GM21737 (cell line): ENCODE data around the gene MAST2.
"Not testable (repeated sequence)": the region's sequence is repeated elsewhere in the genome, so short reads cannot be mapped to it uniquely, and the experiment has no call there.

ENCODE experiments used
- ATAC-seq: cut with Tn5 transposase; IDR thresholded peaks from one replicate; pipeline ENCODE4 v1.9.1; 2021; ENCODE audit warnings: mild to moderate bottlenecking, moderate library complexity; ENCODE audit not compliant: unreplicated experiment

Gene MAST2

DNA sequence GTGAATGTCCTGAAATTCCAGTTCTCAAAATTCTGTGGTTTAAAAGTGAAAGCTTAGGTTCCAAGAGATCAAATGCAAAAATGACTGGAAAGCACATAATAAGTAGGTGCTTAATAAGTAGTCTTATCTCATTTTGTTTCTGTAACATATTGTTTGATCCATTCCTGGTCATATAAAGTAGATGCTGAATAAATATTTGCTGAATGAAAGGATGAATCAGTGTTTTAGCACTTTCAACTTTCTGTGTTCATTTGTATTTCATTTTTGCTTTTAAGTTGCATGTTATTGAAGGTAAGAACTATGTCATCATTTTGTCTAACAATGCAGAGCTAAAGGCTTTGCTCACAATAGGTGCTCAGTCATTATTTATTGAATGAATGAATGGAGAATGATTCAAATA, 6.3 kb downstream of the MAST2 start:
- no peak for ATAC-seq

DNA sequence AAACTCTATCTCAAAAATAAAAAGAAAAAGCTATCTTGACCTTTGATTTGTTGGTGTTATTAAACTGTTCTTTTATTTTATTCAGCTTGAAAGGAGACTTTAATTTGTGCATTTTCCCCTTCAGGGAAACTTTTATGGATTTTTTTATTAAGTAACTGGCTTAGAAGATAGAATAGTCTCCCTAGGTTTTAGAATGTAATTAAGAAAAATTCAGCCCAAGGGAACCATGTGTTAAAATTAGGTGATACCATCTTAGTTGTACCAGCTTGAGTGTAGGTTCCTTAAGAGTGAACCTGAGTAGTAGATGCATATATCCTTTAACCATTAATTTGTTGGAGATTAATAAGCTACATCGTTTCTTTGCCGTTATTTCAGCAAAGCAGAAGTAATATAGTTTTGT, 11.4 kb downstream of the MAST2 start:
- ATAC-seq = no peak

DNA sequence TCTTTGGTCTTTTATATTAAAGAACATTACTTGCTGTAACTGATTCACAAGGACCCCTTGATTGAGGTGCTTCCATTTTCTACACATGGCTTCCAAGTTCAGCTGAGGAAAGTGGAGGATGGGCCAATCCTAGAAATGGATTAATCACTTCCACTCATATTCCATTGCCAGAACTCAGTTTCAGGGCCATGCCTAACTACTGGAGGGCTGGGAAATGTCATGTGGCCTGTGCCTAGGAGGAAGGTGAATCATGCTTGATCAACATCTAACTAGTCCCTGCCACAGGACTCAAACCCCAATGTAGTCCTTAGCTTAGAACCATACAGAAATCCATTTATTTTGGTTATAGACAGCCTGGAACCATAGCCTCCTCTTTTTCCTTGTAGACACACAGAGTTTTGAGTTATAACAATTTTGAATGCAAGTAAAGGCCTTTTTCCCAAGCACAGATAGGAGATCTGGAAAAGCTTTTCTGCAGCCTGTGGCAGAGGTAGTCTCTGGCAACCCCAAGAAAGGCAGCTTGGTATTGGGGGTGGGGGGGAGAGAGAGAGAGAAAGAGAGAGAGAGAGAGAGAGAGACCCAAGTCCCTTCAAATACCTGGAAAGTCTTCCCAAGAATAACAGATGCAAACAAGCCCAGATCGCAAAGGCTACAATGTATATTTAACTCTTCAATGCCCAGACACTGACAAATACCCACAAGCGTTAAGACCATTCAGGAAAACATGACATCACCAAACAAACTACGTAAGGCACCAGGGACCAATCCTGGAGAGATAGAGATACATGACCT, 12.5 kb downstream of the MAST2 start:
- no peak for ATAC-seq

DNA sequence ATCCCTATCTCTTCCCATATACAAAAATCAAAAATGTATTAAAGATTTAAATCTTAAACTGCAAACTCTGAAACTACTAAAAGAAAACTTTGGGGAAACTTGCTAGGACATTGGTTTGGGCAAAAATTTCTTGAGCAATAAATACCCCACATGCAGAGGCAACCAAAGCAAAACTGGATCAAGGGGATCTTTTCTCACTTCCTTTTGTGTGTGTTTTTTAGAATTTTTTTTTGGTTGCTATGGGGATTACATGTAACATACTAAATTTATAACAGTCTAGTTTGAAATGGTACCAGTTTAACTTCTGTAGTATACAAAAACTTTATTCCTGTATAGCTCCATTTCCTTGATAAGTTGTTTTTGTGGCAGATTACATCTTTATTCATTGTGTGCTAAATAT, 16.8 kb downstream of the MAST2 start:
- no peak for ATAC-seq

DNA sequence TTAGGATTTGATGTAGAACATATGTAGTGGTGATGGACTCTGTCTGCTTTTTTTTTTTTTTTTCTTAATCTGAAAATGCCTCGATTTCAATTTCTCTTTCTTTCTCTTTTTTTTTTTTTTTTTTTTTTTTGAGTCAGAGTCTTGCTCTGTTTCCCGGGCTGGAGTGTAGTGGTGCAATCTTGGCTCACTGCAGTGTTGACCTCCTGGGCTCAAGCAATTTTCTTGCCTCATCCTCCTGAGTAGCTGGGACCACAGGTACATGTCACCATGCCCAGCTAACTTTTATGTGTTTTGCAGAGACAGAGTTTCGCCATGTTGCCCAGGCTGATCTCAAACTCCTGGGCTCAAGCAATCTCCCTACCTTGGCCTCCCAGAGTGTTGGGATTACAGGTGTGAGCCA, 17.4 kb downstream of the MAST2 start:
- no peak for ATAC-seq

DNA sequence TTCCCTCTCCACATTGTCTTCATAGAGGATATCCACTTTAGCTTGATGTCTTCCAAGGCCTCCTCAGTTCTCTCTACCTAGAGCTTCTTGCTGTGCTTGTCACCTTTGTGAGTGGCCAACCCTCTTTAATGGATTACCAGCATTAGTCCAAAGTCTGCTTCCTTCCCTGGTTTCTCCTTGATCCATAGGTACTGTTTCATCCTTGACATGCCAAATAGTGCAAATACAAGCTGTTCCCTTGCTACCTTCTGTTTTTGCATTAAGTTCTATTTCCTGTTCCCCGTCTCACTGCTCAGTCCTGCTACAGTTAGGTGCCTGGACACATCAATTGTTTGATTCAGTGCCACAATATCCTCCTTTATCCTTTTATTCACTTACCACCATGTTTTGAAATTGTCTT, 19.2 kb downstream of the MAST2 start:
- no peak for ATAC-seq

DNA sequence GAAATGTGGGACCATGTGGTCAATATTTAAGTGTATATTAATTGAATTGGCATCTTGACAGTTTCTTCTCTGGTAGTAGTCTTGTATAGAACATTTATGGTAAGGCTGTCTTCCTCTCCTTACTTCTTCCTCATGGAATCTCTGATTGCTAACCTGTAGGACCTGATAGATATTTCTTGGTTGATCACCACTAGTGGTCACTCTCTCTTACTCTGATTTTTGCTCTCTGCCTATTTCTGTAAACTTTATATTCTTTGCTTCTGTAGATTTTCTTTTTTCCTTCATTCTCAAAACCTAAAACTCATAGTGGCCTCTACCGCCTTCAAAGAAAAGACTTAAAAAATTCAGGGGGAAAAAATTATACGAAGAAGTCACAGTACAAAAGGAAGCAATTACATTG, 21.2 kb downstream of the MAST2 start:
- ATAC-seq = no peak

DNA sequence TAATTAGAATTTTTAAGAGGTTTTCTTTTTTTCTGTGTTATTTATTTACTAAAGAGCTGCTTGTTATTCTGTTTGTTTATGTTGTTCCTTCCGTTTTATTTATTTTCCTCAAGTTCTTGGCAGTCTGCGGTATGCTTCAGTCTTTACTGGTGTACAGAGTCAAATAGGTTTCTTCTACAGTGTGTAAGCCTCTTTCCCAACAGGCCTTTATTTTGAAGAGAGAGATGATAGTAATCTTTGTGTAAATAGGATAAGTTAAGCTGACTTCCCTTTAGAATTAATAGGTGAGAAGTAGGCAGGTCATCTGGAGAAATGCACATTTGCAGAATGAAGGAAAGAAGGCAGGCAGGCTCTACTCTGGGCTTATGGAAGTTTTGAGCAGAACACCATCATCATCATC, 23.8 kb downstream of the MAST2 start:
- no peak for ATAC-seq

DNA sequence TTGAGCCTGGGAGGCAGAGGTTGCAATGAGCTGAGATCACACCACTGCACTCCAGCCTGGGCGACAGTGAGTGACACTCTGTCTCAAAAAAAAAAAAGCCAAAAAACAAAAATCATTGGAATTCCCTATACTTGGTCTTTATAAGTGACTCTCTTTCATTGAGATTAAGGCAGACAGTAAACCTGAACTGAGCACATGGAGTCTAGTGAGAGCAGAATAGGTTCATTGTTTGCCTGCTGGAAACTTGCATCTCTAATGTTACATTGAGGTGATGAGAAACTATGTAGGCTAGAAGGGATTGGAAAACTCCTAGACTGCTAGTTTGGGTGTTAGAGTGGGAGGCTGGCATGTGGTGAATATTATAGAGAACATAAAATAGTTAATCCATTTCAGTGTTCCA, 25.4 kb downstream of the MAST2 start:
- no peak for ATAC-seq

DNA sequence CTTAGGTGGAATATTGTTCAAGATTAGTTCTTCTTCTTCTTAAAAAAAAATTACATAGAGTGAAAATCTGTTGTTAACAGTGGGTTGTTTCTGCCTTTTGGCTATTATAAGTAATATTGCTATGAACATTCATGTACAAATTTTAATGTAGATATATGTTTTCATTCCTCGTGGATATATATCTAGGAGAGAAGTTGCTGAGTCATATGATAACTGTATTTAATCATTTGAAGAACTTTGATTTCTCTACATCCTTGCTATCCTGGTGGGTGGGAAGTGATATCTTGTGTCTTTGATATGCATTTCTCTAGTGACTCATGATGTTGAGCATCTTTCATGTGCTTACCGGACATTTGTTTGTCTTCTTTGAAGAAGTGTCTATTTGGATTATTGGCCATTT, 29.9 kb downstream of the MAST2 start:
- ATAC-seq = no peak

DNA sequence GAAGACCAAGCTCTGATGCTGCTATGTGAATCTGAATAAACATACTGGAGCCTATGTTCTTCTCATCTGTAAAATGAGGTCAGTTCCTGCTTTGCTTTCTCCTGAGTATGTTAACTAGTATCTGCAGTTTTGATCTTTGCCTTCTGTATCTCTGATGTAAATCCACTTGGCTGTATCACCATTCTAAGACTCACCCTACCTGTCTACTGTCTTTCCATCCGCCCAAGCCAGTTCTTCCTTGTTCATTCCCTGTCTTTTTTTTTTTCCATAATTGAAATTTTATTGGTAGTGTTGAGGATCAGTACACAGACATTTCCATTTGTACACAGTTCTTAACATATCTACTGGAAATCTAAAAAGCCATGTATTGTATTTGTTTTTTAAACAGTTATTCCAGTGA, 31.3 kb downstream of the MAST2 start:
- no peak for ATAC-seq

DNA sequence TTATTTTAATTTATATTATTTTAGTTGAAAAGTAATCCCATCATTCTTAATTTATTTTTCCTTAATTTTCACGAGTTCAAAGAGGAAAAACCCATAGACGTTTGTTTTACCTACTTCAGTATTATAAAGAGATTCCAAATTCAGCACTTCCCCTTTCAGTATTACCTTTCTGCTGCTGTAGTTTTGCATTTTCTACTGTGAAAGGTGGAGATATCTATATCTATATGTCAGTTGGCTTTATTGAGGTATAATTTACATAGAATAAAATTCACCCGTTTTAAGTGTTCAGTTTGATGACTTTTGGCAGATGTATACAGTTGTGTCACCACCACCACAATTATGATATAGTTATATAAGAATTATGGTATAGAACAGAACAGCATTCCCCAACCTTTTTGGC, 33.0 kb downstream of the MAST2 start:
- no peak for ATAC-seq

DNA sequence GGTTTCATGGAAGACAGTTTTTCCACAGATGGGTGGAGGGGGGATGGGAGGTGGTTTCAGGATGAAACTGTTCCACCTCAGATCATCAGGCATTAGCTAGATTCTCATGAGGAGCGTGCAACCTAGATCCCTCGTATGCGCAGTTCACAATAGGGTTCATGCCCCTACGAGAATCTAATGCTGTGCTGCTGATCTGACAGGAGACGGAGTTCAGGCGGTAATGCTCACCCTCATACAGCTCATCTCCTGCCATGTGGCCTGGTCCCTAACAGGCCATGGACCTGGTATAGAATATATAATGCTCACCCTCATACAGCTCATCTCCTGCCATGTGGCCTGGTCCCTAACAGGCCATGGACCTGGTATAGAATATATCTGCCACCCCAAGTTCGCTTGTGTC, 33.4 kb downstream of the MAST2 start:
- ATAC-seq = not testable (repeated sequence)

DNA sequence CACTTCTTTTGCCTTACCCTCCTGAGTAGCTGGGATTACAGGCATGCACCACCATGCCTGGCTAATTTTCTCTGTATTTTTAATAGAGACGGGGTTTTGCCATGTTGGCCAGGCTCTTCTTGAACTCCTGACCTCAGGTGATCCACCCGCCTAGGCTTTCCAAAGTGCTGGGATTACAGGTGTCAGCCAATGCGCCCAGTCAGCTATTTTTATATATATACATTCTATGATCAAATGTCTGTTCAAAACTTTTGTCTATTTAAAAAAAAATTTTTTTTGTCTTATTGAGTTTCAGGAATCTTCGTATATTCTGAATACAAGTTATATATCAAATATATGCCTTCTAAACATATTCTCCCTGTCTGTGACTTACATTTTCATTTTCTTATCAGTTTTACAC, 34.9 kb downstream of the MAST2 start:
- ATAC-seq = not testable (repeated sequence)

DNA sequence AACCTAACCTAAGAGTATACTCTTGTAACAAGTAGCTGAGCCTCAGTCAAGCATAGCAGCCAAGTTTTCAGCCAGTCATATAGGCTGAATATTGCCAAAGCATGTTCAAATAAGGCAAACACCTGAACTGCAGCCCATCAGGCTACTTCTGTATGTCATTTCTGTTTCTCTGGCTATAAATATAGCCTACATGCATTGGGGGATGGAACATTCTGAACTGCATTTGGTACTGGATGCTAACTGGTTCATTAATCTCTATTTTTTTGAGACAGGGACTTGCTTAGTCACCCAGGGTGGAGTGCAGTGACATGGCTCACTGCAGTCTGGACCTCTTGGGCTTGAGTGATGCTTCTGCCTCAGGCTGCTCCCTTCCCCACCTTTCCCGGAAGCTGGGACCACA, 37.3 kb downstream of the MAST2 start:
- ATAC-seq = no peak

DNA sequence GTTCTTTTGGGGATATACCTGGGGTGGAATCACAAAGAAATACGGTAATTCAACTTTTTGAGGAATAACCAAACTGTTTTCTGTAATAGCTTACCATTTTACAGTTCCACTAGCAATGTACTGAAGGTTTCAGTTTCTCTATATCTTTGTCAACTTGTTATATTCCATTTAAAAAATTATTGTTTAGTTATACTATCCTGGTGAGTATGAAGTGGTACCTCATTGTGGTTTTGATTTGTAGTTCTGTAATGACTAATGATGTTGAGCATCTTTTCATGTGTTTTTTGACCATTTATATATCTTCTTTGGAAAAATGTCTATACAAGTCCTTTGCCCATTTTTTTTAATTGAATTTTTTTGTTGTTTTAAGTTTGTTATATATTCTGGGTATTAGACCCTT, 39.4 kb downstream of the MAST2 start:
- ATAC-seq = no peak

DNA sequence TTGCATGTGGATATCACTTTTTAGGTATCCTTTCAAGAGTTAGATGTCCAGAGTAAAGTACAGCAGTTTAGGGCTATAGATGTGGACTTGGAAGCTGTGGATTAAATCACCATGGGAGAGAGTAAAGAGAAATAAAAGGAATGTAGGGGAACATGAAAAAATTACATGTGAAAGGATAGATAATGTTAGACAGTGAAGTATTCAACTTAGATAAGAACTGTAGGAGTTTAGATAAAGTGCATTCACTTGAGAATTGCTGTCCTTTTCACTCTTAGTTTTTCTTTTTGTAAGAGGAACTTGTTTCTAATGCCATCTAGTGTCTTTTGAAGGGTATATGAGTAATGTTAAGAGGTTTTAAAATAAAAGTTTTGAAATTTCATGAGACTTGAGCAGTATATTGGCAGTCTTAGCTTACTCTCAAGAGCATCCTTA, 40.1 kb downstream of the MAST2 start:
- no peak for ATAC-seq

DNA sequence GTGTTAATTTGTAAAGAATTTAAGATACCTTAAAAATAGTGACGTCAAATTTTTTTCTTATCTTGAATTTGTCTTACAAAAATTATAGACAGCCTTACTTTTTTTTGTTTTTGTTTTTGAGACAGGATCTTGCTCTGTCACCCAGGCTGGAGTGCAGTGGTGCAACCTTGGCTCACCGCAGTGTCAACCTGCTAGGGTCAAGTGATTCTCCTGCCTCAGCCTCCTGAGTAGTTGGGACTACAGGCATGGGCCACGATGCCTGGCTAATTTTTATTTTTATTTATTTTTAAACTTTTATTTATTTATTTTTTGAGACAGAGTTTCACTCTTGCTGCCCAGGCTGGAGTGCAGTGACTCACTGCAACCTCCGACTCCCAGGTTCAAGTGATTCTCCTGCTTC, 40.6 kb downstream of the MAST2 start:
- ATAC-seq = not testable (repeated sequence)

DNA sequence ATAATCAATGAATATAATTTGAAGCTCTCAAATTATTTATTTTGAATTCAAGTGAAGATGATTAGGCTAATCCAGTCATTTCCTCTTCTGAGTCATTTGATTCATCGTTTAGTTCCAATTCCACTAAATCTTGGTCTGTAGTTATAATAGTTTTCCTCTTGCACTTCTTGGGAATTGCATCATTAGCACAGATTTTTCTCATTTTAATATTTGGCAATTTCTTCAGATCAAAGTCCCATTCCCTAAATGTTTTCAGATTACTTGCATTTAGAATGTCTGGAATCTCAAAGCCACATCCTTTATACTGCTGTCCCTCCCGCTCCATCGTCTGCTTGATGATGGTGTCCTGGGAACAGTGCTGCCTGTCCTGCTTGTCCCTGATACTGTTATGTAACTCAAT, 43.5 kb downstream of the MAST2 start:
- ATAC-seq = no peak

DNA sequence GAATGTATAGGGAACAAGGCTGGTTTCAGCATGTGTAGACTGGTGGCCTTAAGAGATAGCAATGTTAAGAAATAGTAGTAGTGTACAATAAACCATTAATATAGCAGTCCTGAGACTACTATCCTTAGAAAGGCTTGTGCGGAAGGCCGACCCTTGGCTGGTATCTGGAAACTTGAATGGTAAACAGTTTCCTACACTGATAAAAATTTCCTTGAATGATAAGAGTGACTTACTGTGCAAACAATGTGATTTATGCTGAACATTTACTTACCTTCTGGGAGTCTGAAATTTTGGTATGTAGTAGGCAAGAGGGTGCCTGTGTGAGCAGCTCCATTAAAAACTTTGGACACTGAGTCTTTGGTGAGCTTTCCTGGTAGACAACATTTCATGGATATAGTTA, 44.7 kb downstream of the MAST2 start:
- no peak for ATAC-seq

DNA sequence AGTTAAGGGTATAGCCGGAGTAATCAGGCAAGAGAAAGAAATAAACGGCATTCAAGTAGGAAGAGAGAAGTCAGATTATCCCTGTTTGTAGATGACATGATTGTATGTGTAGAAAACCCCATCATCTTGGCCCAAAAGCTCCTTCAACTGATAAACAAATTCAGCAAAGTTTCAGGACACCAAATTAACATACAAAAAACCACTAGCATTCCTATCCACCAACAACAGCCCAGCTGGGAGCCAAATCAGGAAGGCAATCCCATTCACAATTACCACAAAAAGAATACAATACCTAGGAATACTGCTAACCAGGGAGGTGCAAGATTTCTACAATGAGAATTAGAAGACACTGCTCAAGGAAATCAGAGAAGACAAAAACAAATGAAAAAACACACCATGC, 45.3 kb downstream of the MAST2 start:
- no peak for ATAC-seq

DNA sequence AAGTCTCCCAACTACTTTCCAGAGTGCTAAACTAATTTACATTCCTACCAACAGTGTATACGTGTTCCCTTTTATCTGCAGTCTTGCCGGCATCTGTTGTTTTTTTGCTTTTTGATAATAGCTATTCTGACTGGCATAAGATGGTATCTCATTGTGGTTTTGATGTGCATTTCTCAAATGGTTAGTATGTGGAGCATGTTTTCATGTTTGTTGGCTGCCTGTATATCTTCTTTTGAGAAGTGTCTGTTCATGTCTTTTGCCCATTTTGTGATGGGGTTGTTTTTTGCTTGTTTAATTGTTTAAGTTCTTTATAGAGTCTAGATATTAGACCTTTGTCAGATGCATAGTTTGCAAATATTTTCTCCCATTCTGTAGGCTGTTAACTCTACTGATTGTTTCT, 46.6 kb downstream of the MAST2 start:
- ATAC-seq = no peak

DNA sequence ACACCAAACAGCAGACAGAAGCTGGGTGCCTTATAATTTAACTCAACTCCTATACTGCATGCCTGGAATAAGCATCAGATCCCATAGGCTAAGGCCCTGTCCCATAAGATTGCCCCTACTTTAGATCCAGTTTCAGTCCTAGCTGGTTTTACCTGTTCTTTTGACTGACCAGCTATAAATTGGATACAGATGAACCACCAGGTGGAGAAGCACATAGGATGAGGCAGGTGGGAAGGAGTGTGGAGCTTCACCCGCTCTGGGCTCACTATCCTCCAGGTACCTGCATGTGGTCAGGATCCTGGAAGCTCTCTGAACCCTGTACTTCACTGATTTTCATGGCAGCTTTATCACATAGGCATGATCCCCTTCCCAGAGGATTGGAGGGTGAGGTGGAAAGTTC, 51.3 kb downstream of the MAST2 start:
- ATAC-seq = no peak
